ENCODE measurements around the gene LARGE1.

GRCh38 chr22:33599596-33599995, 320.7 kb downstream of the LARGE1 start:
- TF ChIP-seq CTCF (IDR thresholded peaks at IDR 0.05) (no peak), POLR2A (IDR thresholded peaks at IDR 0.05) (no peak)

All from uterus (tissue), 2 donors.